ENCODE data around the gene GJA9. TPM values are rescaled to one million over a fixed set of nuclear protein-coding genes. Genes with fewer than 3 reads are reported as not detected.

GJA9 gene
- total RNA-seq, 1 experiment from 2014 or later, result not detected

- no peak overlapping the region for H3K27ac Mint-ChIP-seq (ENCODE audit: low read depth, unreplicated experiment)
- BruUV-seq (replicated peaks), result no TSS peak
- H3K9me3 Mint-ChIP-seq (ENCODE audit: unreplicated experiment), result no peaks in the 10 kb centered on the region
- intact Hi-C loops (cut with micrococcal nuclease), result no loop called here
- H3K4me3 Mint-ChIP-seq (ENCODE audit: unreplicated experiment), result no peak overlapping the region
- CTCF ChIA-PET, result no interaction called here
- H3K27me3 Mint-ChIP-seq (ENCODE audit: insufficient read depth, unreplicated experiment), result no peaks in the 10 kb centered on the region
- TF ChIP-seq CTCF (IDR thresholded peaks at IDR 0.05; ENCODE audit: unreplicated experiment), result no peak
- no peak for DNase-seq (ENCODE audit: unreplicated experiment)
- no peaks in the 10 kb centered on the region for H3K36me3 Mint-ChIP-seq (ENCODE audit: insufficient read depth, unreplicated experiment)
- no peaks in the 10 kb centered on the region for H3K4me1 Mint-ChIP-seq (ENCODE audit: insufficient read depth, unreplicated experiment)
- POLR2A ChIA-PET, result no interaction called here
These were observed 3.7 kb upstream of the GJA9 start for GRCh38 chr1:38885092-38885491.

- intact Hi-C loops (cut with micrococcal nuclease), result no loop called here
- Mint-ChIP-seq H3K4me1 (ENCODE audit: insufficient read depth, unreplicated experiment) (peaks cover 19% of the 10 kb centered on the region), H3K36me3 (ENCODE audit: insufficient read depth, unreplicated experiment) (peaks cover 17% of the 10 kb centered on the region), H3K9me3 (ENCODE audit: unreplicated experiment) (no peaks in the 10 kb centered on the region), H3K4me3 (ENCODE audit: unreplicated experiment) (no peak overlapping the region), H3K27me3 (ENCODE audit: insufficient read depth, unreplicated experiment) (no peaks in the 10 kb centered on the region), H3K27ac (ENCODE audit: low read depth, unreplicated experiment) (no peak overlapping the region)
- ChIA-PET CTCF (interaction anchor here (1.4 kb wide), 1 partner anchor 13 kb away, joined by 3 read pairs; no protein-coding TSS in a partner anchor), POLR2A (interaction anchor here (0.6 kb wide), 1 partner anchor 772 kb away, joined by 3 read pairs; no protein-coding TSS in a partner anchor)
- BruUV-seq (replicated peaks), result no TSS peak
- no peak for DNase-seq (ENCODE audit: unreplicated experiment)
- TF ChIP-seq CTCF (IDR thresholded peaks at IDR 0.05; ENCODE audit: unreplicated experiment), result no peak
These were observed 5.6 kb downstream of the GJA9 start for GRCh38 chr1:38875811-38876210.

GRCh38 chr1:38873027-38873969 is 8.1 kb downstream of the GJA9 start, which contains the start of gene MYCBP:
TSS of gene MYCBP (minus strand) at chr1:38873348. CDS start at chr1:38873305, 43 bp downstream.
- peaks cover 19% of the 10 kb centered on the region for H3K4me1 Mint-ChIP-seq (ENCODE audit: insufficient read depth, unreplicated experiment)
- no peaks in the 10 kb centered on the region for H3K9me3 Mint-ChIP-seq (ENCODE audit: unreplicated experiment)
- DNase-seq (ENCODE audit: unreplicated experiment), result peak; percentile 96
- no peak for TF ChIP-seq CTCF (IDR thresholded peaks at IDR 0.05; ENCODE audit: unreplicated experiment)
- H3K36me3 Mint-ChIP-seq (ENCODE audit: insufficient read depth, unreplicated experiment), result peaks cover 12% of the 10 kb centered on the region
- no peaks in the 10 kb centered on the region for H3K27me3 Mint-ChIP-seq (ENCODE audit: insufficient read depth, unreplicated experiment)
- TSS peak; percentile 39 for BruUV-seq (replicated peaks)
- ChIA-PET POLR2A (interaction anchor here (0.6 to 5.0 kb wide), 18 partner anchors 8 to 1359 kb away, joined by 3 to 76 read pairs (median 4); partner anchors contain the start of genes AKIRIN1, C1orf122, GJA9 and MEAF6), CTCF (interaction anchor here (0.5 to 1.0 kb wide), 3 partner anchors 13 to 78 kb away, joined by 3 read pairs; no protein-coding TSS in a partner anchor)
- intact Hi-C loops (cut with micrococcal nuclease), result loop anchor here (1.0 to 2.0 kb wide), 5 partner anchors 14 to 219 kb away; partner anchors contain the start of genes NDUFS5, RHBDL2 and RRAGC
- H3K4me3 Mint-ChIP-seq (ENCODE audit: unreplicated experiment), result peak within 1 kb of the TSS; percentile 83
- peak within 1 kb of the TSS; percentile 17 for H3K27ac Mint-ChIP-seq (ENCODE audit: low read depth, unreplicated experiment)
